Kidney (tissue), 14 donors: ENCODE measurements around the gene TMCC1. TPM values are rescaled to one million over a fixed set of nuclear protein-coding genes. Genes with fewer than 3 reads are reported as not detected.

Experiments used
- DNase-seq, 5 donors: peaks; one replicate each; pipeline ENCODE4 v3.0.0-alpha.2; 2013 to 2020
- FAIRE-seq: peaks from 2 replicates; lab custom pipeline; 2012; peaks lifted over from hg19 to GRCh38; lab: Jason Lieb, UNC
- H3K27ac ChIP-seq, 2 donors: one replicate each; pipeline ENCODE4 v1.7.0; 2013; ENCODE audit warnings: low read depth in 2 of 2, low read length in 2 of 2, inconsistent platforms in 1 of 2
- H3K27me3 ChIP-seq: one replicate; pipeline ENCODE4 v1.7.1; 2013; ENCODE audit warnings: low read length, inconsistent platforms; ENCODE audit not compliant: control insufficient read depth, insufficient read depth
- H3K36me3 ChIP-seq, 3 donors: one replicate each; pipeline versions ENCODE4 v1.7.0 to v1.7.1; 2013; ENCODE audit warnings: low read length in 3 of 3, control low read depth in 1 of 3, inconsistent platforms in 1 of 3; ENCODE audit not compliant: insufficient read depth in 3 of 3, control insufficient read depth in 2 of 3
- H3K4me1 ChIP-seq, 3 donors: one replicate each; pipeline versions ENCODE4 v1.7.0 to v1.7.1; 2013; ENCODE audit warnings: low read length in 3 of 3, inconsistent platforms in 1 of 3, low read depth in 1 of 3; ENCODE audit not compliant: control insufficient read depth in 2 of 3, insufficient read depth in 2 of 3
- H3K4me3 ChIP-seq, 3 donors: one replicate each; pipeline versions ENCODE4 v1.7.0 to v1.8.1; 2013; ENCODE audit warnings: low read length in 3 of 3, control low read depth in 1 of 3, inconsistent platforms in 1 of 3
- H3K9ac ChIP-seq, 3 donors: one replicate each; pipeline versions ENCODE4 v1.7.0 to v1.7.1; 2013; ENCODE audit warnings: low read length in 3 of 3, control low read depth in 1 of 3, inconsistent platforms in 1 of 3
- H3K9me3 ChIP-seq, 3 donors: one replicate each; pipeline versions ENCODE4 v1.7.0 to v1.7.1; 2013; ENCODE audit warnings: low read length in 3 of 3, control low read depth in 1 of 3, inconsistent platforms in 1 of 3; ENCODE audit not compliant: control insufficient read depth in 2 of 3, insufficient read depth in 1 of 3
- intact Hi-C: fragments of 100-400 bp; cut with DNase I; formaldehyde crosslinking; loops from one replicate; pipeline ENCODE4 v1.11.1; 2022
- polyA plus RNA-seq: library from polyadenylated mRNA; stranded (reverse); fragments of 350-450 nt; fragmentation: Illumina TruSeq; extraction: RNeasy Lipid Tissue Mini Kit (QIAGEN cat#74804); gene quantifications from one replicate; pipeline ENCODE4 v1.2.3, GENCODE V29; 2014; ENCODE audit warnings: low read depth, low replicate concordance; ENCODE audit not compliant: insufficient read depth
- total RNA-seq: library from RNA; stranded (reverse); fragmentation: NEBNext Ultra II Directional; extraction: Animal tissue kit (Norgen Biotek cat#: 25700); gene quantifications from one replicate; pipeline ENCODE4 v1.2.1, GENCODE V29; 2021
- TF ChIP-seq, protein P1 (sequence below): IDR thresholded peaks from 3 replicates; pipeline ENCODE4 v1.5.1; 2012; ENCODE audit warnings: mild to moderate bottlenecking, moderate library complexity, borderline replicate concordance; ENCODE audit not compliant: insufficient read depth; ENCODE audit errors: extremely low read depth
- donor health status: control.
- donor health status: control.
- donor health status: control.
- donor health status: control.
- donor health status: control.
- donor health status: DM: yes; HTN: yes; CAD: no.
- donor health status: Normal renal cell carcinoma (clear cell type).

Gene TMCC1
- total and polyA plus RNA-seq, 2 donors from 2014 or later = 8.4 to 42.4 TPM

GRCh38 chr3:129654131-129654530 is 239.4 kb downstream of the TMCC1 start:
- FAIRE-seq = no peak
- peaks cover 0 to 21% (median 14%) of the 10 kb centered on the region in 3 donors for H3K4me1 ChIP-seq
- TF ChIP-seq, protein P1, sequence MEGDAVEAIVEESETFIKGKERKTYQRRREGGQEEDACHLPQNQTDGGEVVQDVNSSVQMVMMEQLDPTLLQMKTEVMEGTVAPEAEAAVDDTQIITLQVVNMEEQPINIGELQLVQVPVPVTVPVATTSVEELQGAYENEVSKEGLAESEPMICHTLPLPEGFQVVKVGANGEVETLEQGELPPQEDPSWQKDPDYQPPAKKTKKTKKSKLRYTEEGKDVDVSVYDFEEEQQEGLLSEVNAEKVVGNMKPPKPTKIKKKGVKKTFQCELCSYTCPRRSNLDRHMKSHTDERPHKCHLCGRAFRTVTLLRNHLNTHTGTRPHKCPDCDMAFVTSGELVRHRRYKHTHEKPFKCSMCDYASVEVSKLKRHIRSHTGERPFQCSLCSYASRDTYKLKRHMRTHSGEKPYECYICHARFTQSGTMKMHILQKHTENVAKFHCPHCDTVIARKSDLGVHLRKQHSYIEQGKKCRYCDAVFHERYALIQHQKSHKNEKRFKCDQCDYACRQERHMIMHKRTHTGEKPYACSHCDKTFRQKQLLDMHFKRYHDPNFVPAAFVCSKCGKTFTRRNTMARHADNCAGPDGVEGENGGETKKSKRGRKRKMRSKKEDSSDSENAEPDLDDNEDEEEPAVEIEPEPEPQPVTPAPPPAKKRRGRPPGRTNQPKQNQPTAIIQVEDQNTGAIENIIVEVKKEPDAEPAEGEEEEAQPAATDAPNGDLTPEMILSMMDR = no peak
- H3K4me3 ChIP-seq = no peak overlapping the region
- H3K27me3 ChIP-seq = no peaks in the 10 kb centered on the region
- H3K27ac ChIP-seq = no peak overlapping the region
- peaks cover 0 to 8% (median 6%) of the 10 kb centered on the region in 3 donors for H3K36me3 ChIP-seq
- no peak for DNase-seq
- no peak overlapping the region for H3K9ac ChIP-seq
- intact Hi-C loops = loop anchor here (10.0 kb wide), 1 partner anchor 171 kb away; no protein-coding TSS in a partner anchor
- H3K9me3 ChIP-seq = no peaks in the 10 kb centered on the region

DNA sequence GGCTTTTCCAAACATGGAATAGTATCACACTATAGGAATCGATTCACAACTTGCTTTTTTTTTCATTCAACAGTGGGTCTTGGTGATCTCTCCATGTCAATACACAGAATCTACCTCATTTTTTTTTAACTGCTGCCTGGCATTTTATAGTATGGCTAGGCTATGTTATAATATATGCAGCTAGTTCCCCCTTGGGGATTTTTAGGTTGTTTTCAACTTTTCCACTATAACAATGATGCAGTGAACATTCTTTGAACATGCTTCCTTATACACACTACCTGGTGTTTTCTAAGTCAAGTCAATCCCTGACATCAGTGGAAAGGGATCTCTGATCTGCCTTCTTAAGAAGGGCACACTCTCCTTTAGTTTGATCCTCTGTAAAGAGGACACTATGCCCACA is 240.5 kb downstream of the TMCC1 start:
- Histone ChIP-seq H3K36me3 (peaks cover 0 to 8% (median 6%) of the 10 kb centered on the region in 3 donors), H3K9ac (no peak overlapping the region), H3K9me3 (no peaks in the 10 kb centered on the region), H3K27me3 (no peaks in the 10 kb centered on the region), H3K4me1 (peaks cover 0 to 14% (median 8%) of the 10 kb centered on the region in 3 donors), H3K4me3 (no peak overlapping the region), H3K27ac (no peak overlapping the region)
- no peak for FAIRE-seq
- TF ChIP-seq, protein P1 = no peak
- DNase-seq = no peak
- intact Hi-C loops = loop anchor here (10.0 kb wide), 1 partner anchor 172 kb away; no protein-coding TSS in a partner anchor

- FAIRE-seq (no peak), DNase-seq (peak in 1 of 5 donors; percentile 40)
- Histone ChIP-seq H3K36me3 (peaks cover 0 to 8% (median 6%) of the 10 kb centered on the region in 3 donors), H3K9me3 (no peaks in the 10 kb centered on the region), H3K4me1 (peaks cover 0 to 3% (median under 1%) of the 10 kb centered on the region in 3 donors), H3K27ac (no peak overlapping the region), H3K4me3 (no peak overlapping the region), H3K9ac (no peak overlapping the region), H3K27me3 (no peaks in the 10 kb centered on the region)
- TF ChIP-seq, protein P1 = no peak
- intact Hi-C loops = loop anchor here (10.0 kb wide), 1 partner anchor 173 kb away; no protein-coding TSS in a partner anchor
Measured at GRCh38 chr3:129651435-129652202, 241.9 kb downstream of the TMCC1 start.
